ENCODE results near the gene C11orf65.

Gene C11orf65

GRCh38 chr11:108467091-108467823 lies at the start of gene C11orf65:
C11orf65 (minus strand) TSS chr11:108467529; CDS start chr11:108461559, 5,970 bp downstream.
- DNase-seq = peak; percentile 99

- DNase-seq = no peak
Measured at GRCh38 chr11:108516125-108516524, 48.8 kb upstream of the C11orf65 start.

- DNase-seq = no peak
Measured at GRCh38 chr11:108512708-108513107, 45.4 kb upstream of the C11orf65 start.

- no peak for DNase-seq
Measured at GRCh38 chr11:108511851-108512474, 44.6 kb upstream of the C11orf65 start.

GRCh38 chr11:108508653-108509593 lies 41.6 kb upstream of the C11orf65 start:
- no peak for DNase-seq

GRCh38 chr11:108501396-108501795 lies 34.1 kb upstream of the C11orf65 start:
- no peak for DNase-seq

GRCh38 chr11:108500721-108501120 lies 33.4 kb upstream of the C11orf65 start:
- no peak for DNase-seq

- no peak for DNase-seq
Measured at GRCh38 chr11:108500169-108500568, 32.8 kb upstream of the C11orf65 start.

- no peak for DNase-seq
Measured at GRCh38 chr11:108498816-108499408, 31.6 kb upstream of the C11orf65 start.

- DNase-seq = peak; percentile 80
Measured at GRCh38 chr11:108498046-108498815, 30.9 kb upstream of the C11orf65 start, which contains the start of gene POGLUT3. POGLUT3 (minus strand) TSS chr11:108498384; CDS start chr11:108498366, 18 bp downstream.

GRCh38 chr11:108497317-108498045 lies 30.2 kb upstream of the C11orf65 start:
- peak; percentile 91 for DNase-seq

GRCh38 chr11:108496643-108497256 lies 29.4 kb upstream of the C11orf65 start:
- peak; percentile 29 for DNase-seq

- DNase-seq = no peak
Measured at GRCh38 chr11:108495326-108495725, 28.0 kb upstream of the C11orf65 start.

- peak; percentile 64 for DNase-seq
Measured at GRCh38 chr11:108494182-108494581, 26.9 kb upstream of the C11orf65 start.

- DNase-seq = no peak
Measured at GRCh38 chr11:108491936-108492335, 24.6 kb upstream of the C11orf65 start.

GRCh38 chr11:108486828-108487227 lies 19.5 kb upstream of the C11orf65 start:
- no peak for DNase-seq

GRCh38 chr11:108486331-108486730 lies 19.0 kb upstream of the C11orf65 start:
- DNase-seq = no peak

- no peak for DNase-seq
Measured at GRCh38 chr11:108483163-108483562, 15.8 kb upstream of the C11orf65 start.

- no peak for DNase-seq
Measured at GRCh38 chr11:108474664-108475463, 7.5 kb upstream of the C11orf65 start.

GRCh38 chr11:108472681-108473080 lies 5.4 kb upstream of the C11orf65 start:
- no peak for DNase-seq

Measured in NCI-H69 (cell line).